SK-N-MC (cell line): ENCODE results near the gene LHFPL2.

Experiments
- EZH2 ChIP-seq: fragments of 200-600 bp; sonication (generic); IDR thresholded peaks from one replicate; pipeline ENCODE4 v1.6.1; 2017; ENCODE audit warnings: antibody characterized with exemption
- FOXP2 ChIP-seq: optimal IDR thresholded peaks from 2 replicates; pipeline ENCODE3; 2011; ENCODE audit warnings: mild to moderate bottlenecking, moderate library complexity; ENCODE audit not compliant: insufficient read depth; ENCODE audit errors: extremely low read length, control extremely low read depth
- POLR2AphosphoS5 ChIP-seq: IDR thresholded peaks from 2 replicates; pipeline ENCODE4 v1.6.1; 2012; ENCODE audit warnings: mild to moderate bottlenecking, low read depth, low read length, borderline replicate concordance

DNA sequence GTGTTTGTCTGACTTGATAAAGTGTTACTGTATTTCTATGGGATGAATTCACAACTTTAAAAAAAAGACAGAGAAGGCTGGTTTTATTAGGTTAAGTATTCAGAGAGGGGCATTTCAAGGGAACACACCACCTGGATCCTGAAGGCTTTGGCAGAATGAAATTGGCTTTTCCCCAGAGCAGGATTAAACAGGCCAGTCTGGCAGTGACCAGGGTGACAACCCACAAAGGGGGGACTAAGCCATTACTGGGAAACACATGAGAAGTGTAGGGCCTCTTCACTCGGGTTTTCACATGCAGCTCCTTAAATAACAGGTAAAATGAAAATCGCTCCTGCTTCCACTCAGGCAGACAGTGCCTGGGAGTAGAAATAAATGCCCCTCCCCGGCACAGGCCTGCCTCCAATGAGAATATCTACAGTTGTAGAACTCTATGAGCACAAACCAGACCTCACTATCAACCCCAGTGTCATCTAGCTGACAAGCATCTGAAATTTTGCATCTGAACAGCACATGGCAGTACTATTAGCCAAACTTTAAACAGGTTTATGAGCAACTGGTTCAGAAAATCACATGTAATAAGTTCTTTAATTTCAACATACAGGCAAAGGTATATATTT lies 85.8 kb downstream of the LHFPL2 start:
- TF ChIP-seq EZH2 (no peak), POLR2AphosphoS5 (no peak), FOXP2 (no peak)
